GM18517 (cell line): ENCODE data around the gene PML.

ENCODE experiments used
- ATAC-seq: cut with Tn5 transposase; IDR thresholded peaks from one replicate; pipeline ENCODE4 v1.9.1; 2021; ENCODE audit warnings: mild to moderate bottlenecking, moderate library complexity; ENCODE audit not compliant: unreplicated experiment

The PML gene

GRCh38 chr15:74006774-74007639 is 12.5 kb downstream of the PML start:
- no peak for ATAC-seq

GRCh38 chr15:74007820-74008371 is 13.4 kb downstream of the PML start:
- no peak for ATAC-seq

DNA sequence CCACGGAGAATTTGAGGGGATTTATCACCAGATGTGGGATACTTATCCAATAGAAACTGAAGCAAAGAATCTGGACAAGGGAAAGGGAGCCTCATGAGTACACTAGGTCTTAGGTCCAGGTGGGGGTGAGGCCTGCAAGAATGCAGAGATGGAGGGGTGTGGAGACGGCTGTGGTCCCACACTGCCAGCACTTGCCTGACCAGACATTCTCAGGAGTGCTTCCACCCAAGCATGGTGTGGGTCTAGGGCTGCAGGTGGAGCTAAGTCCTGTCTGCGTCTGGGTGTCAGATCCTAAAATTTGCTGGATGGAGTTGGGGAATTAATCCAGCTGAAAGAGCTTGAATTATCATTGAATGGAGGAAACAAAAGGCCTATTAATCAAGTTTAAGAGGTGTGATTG is 14.4 kb downstream of the PML start:
- no peak for ATAC-seq

DNA sequence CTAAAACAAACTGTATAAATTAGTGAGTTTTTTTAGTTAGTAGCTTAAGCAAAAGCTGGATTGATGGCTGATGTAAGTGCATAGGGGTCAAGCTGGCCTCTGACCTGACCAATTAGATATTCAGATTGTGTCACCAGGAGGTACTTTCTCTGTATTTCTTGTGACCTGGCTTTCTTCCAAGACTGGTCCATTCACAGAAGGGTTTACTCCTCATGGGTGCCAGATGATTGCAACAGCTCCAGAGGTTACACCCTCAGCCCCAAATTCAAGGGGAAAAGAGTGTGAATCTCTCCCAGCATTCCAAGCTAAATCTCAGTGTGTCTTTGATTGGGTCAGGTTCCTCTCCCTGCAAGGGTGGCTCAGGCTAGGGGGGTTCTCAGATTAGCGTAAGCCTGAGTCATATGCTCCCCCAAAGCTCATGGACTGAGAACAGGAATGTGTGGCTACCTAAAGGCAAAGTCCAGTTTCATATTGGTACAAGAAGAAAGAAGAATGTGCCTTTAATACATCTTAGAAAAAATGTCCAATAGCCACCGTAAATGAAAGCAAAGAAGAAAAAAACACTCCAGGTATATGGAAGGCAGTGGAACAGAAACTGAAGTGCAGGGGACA is 16.5 kb downstream of the PML start:
- no peak for ATAC-seq

DNA sequence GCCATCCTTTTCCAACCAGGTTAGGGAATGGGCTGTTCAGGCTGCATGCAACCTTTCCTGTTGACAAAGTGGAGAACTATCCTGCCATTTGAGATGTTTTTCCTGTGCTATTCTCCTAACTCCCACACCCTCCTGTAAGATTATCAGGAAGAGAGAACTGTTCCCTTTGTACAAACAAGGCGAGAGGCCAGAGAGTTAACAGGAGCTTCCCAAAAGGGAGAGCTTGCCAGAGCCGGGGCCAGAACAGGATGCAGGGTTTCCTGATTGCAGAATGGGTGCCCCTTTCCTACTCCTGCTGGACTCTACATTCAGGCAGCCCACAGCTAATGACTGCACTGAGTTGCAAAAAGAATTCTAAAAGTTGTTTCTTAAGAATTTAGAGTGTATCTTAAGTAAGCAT is 17.1 kb downstream of the PML start:
- ATAC-seq: no peak

DNA sequence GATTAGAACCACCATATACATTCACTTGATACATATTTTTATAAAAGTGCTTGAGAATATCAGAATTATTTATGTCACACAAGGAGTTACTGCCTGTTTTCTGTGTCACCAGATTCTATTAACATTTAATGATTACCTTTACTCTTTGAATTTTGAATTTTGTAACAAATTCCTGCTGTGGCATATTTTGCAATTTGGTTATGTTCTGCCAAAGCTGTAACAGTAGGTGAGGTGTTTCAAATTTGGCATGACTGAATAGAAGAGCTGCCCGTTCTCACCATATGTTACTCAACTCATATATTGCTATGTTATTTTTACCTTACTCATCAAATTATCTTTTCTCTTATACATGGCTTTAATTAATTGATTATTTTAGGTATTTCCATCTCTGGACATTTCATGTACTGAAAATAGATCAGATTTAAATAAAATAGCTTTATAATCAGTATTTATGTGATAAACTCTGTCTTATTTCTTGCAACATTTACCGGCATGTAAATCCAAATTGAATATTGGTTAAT is 18.9 kb downstream of the PML start:
- ATAC-seq: no peak

- no peak for ATAC-seq
Observed at GRCh38 chr15:74019734-74020133, 25.2 kb downstream of the PML start.

- ATAC-seq: no peak
Observed at GRCh38 chr15:74022706-74023470, 28.4 kb downstream of the PML start.

DNA sequence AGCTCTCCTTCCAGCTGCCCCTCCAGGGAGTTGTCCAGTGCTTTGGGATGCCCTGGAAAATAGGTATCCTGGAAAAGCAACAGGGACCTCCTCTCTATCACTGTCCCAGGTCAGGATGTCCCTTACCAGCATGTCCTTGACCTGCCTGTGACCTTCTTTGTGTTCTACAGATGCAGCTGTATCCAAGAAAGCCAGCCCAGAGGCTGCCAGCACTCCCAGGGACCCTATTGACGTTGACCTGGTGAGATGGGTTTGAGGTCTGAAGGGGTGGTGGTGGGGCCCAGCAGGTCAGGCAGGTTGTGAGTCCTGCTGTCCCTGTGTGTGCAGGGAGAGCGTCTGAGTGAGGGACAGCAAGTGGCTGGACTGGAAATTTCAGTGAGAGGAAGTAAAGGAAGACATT is 30.2 kb downstream of the PML start:
- ATAC-seq: no peak

GRCh38 chr15:74025436-74025835 is 30.9 kb downstream of the PML start:
- no peak for ATAC-seq

GRCh38 chr15:74027688-74028087 is 33.2 kb downstream of the PML start:
- no peak for ATAC-seq

- no peak for ATAC-seq
Observed at GRCh38 chr15:74028646-74029045, 34.1 kb downstream of the PML start.

GRCh38 chr15:74032046-74032445 is 37.5 kb downstream of the PML start:
- no peak for ATAC-seq

DNA sequence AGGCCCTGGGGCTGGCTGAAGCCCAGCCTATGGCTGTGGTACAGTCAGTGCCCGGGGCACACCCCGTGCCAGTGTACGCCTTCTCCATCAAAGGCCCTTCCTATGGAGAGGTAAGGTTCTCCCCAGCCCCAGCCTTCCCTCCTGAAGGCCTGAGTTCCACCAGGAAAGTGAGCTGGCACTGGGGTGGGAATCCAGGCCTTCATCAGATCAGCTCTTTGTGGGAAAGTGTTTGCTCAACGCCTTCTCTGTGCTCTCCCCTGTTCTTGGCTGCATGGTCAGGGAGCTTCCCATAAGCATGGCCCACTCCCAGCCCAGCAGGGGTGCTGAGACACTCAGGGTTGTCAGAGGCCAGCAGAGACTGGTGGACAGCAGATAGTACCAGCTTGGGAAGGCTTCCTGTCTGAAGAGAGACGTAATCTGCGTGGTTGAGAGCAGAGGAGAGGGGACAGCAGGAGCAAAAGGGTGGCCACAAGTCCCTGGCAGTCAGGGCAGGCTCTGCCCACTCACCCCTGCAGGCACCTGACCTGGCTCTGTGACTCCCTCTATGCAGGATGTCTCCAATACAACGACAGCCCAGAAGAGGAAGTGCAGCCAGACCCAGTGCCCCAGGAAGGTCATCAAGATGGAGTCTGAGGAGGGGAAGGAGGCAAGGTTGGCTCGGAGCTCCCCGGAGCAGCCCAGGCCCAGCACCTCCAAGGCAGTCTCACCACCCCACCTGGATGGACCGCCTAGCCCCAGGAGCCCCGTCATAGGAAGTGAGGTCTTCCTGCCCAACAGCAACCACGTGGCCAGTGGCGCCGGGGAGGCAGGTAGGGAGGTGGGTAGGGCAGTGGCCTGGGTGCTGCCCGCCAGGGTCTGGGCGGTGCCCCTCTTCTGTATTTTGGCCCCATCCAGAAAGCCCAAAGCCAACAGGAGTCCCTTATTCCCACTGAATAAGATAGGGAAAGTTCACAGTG is 38.4 kb downstream of the PML start:
- ATAC-seq: no peak

- ATAC-seq: no peak
Observed at GRCh38 chr15:74034206-74034755, 39.8 kb downstream of the PML start.

DNA sequence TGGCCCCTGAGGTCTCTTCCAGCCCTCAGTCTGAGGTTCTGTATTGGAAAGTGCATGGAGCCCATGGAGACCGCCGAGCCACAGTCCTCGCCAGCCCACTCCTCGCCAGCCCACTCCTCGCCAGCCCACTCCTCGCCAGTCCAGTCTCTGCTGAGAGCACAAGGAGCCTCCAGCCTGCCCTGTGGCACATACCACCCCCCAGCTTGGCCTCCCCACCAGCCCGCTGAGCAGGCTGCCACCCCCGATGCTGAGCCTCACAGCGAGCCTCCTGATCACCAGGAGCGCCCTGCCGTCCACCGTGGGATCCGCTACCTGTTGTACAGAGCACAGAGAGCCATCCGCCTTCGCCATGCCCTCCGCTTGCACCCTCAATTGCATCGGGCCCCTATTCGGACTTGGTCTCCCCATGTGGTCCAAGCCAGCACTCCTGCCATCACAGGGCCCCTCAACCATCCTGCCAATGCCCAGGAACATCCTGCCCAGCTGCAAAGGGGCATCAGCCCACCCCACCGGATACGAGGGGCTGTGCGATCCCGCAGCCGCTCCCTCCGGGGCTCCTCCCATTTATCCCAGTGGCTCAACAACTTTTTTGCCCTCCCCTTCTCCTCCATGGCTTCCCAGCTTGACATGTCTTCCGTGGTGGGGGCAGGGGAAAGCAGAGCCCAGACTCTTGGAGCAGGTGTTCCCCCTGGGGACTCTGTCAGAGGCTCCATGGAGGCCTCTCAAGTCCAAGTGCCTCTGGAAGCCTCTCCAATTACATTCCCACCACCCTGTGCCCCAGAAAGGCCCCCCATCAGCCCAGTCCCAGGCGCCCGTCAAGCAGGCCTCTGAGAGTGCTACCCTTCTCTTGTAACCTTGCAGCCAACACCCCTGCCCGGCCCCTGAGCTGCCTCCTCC is 40.9 kb downstream of the PML start:
- no peak for ATAC-seq

DNA sequence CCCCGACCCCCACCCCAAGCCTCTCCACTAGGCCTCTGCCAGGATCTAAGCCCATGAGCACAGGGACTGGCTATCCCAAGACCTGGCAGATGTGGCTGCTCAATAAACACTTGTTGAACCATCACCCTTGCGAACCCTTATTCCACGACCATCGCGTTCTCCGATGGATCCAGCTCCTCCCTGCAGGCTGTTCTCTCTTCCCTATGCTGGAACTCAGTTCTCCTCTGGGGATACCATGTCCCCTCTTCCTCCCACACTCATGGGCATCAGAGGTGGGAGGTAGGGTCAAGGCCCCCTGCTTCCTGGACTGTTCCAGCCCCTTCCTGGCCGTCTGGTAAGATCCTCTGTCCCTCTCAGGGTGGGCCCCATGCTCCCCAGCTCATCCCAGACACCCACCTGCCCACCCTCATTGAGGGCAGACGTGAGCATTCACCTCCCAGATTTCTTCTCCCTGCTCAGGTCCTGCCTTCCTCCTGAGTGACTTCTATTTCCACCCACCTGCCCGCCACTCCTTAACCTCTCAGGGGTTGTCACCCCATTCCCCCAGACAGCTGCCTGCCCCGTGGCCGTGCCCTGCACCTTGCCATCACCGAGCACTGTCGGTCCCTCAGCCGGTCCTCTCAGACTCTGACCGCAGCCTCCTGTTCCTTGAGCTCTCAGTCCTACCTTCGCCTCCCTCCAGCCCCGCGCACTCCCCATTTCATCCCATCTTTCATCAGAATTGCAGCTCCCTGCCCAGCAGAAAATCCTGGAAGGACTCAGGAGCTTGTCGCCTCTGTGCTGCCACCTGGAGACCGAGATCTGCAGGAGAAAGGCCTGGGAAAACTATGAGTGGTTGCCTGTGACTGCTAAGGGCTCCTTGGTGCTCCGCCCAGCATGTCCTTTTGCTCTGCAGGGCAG is 42.0 kb downstream of the PML start:
- no peak for ATAC-seq
